Astrocyte (in vitro differentiated cells and primary cell): ENCODE data around the gene CD44. TPM values are rescaled to one million over a fixed set of nuclear protein-coding genes. Genes with fewer than 3 reads are reported as not detected.
A peak's percentile ranks its signal among the peaks of the same experiment; 100 is the strongest.

ENCODE experiments used
- DNase-seq: peaks from one replicate; pipeline ENCODE4 v3.0.0-alpha.2; 2010; ENCODE audit warnings: low read depth
- FAIRE-seq: peaks from 2 replicates; lab custom pipeline; 2011; peaks lifted over from hg19 to GRCh38; lab: Jason Lieb, UNC
- H2AFZ ChIP-seq: 2 replicates; pipeline ENCODE4 v1.6.0; 2012; ENCODE audit warnings: low read depth, low read length, inconsistent platforms
- H3K27ac ChIP-seq: 2 replicates; pipeline ENCODE4 v1.5.1; 2011; ENCODE audit warnings: low read depth, low read length, inconsistent platforms
- H3K27me3 ChIP-seq: 2 replicates; pipeline ENCODE4 v1.6.0; 2011; ENCODE audit warnings: low read length, inconsistent platforms; ENCODE audit not compliant: insufficient read depth
- H3K36me3 ChIP-seq: 2 replicates; pipeline ENCODE4 v1.5.1; 2011; ENCODE audit warnings: low read length, inconsistent platforms; ENCODE audit not compliant: insufficient read depth
- H3K4me1 ChIP-seq: 2 replicates; pipeline ENCODE4 v1.5.1; 2011; ENCODE audit warnings: low read length, inconsistent platforms; ENCODE audit not compliant: insufficient read depth
- H3K4me2 ChIP-seq: 2 replicates; pipeline ENCODE4 v1.6.0; 2012; ENCODE audit warnings: low read length, inconsistent platforms
- H3K4me3 ChIP-seq: 2 replicates; pipeline ENCODE4 v1.5.1; 2011; ENCODE audit warnings: low read depth, mild to moderate bottlenecking, low read length, inconsistent platforms; ENCODE audit not compliant: insufficient read depth
- H3K79me2 ChIP-seq: 2 replicates; pipeline ENCODE4 v1.6.0; 2012; ENCODE audit warnings: mild to moderate bottlenecking, low read length, inconsistent platforms; ENCODE audit not compliant: insufficient read depth
- H3K9ac ChIP-seq: 2 replicates; pipeline ENCODE4 v1.6.0; 2012; ENCODE audit warnings: mild to moderate bottlenecking, low read length, inconsistent platforms
- H3K9me3 ChIP-seq: 2 replicates; pipeline ENCODE4 v1.5.1; 2012; ENCODE audit warnings: low read depth, mild to moderate bottlenecking, low read length, inconsistent platforms; ENCODE audit not compliant: insufficient read depth
- H4K20me1 ChIP-seq: 2 replicates; pipeline ENCODE4 v1.6.0; 2012; ENCODE audit warnings: low read length, inconsistent platforms; ENCODE audit not compliant: insufficient read depth
- H3K27ac Mint-ChIP-seq: one replicate; pipeline ENCODE4 v1.8.0; 2021; ENCODE audit warnings: mild to moderate bottlenecking, mixed read lengths; ENCODE audit not compliant: unreplicated experiment
- H3K27me3 Mint-ChIP-seq: one replicate; pipeline ENCODE4 v1.8.0; 2021; ENCODE audit warnings: low read depth, mixed read lengths; ENCODE audit not compliant: unreplicated experiment
- H3K36me3 Mint-ChIP-seq: one replicate; pipeline ENCODE4 v1.8.0; 2021; ENCODE audit warnings: low read depth, mixed read lengths; ENCODE audit not compliant: unreplicated experiment
- H3K4me1 Mint-ChIP-seq: one replicate; pipeline ENCODE4 v1.8.0; 2021; ENCODE audit warnings: low read depth, mixed read lengths; ENCODE audit not compliant: unreplicated experiment
- H3K4me3 Mint-ChIP-seq: one replicate; pipeline ENCODE4 v1.8.0; 2021; ENCODE audit warnings: mild to moderate bottlenecking, moderate library complexity, mixed read lengths; ENCODE audit not compliant: unreplicated experiment
- H3K9me3 Mint-ChIP-seq: one replicate; pipeline ENCODE4 v1.8.0; 2021; ENCODE audit warnings: mild to moderate bottlenecking, mixed read lengths; ENCODE audit not compliant: unreplicated experiment
- CTCF ChIP-seq: IDR thresholded peaks from 2 replicates; pipeline ENCODE4 v1.5.1; 2011; ENCODE audit warnings: low read depth, mild to moderate bottlenecking, inconsistent platforms, low read length, moderate library complexity; ENCODE audit not compliant: insufficient read depth
- EZH2 ChIP-seq: IDR thresholded peaks from 2 replicates; pipeline ENCODE4 v1.6.1; 2012; ENCODE audit warnings: mild to moderate bottlenecking, low read length, inconsistent platforms; ENCODE audit not compliant: insufficient read depth
- total RNA-seq: library from RNA; stranded (reverse); gene quantifications from 2 replicates; pipeline ENCODE4 v1.2.1, GENCODE V29; 2021

CD44 gene
- total RNA-seq, 1 donor from 2014 or later = 154 TPM

GRCh38 chr11:35135222-35135621 lies 3.7 kb upstream of the CD44 start:
- no peak for TF ChIP-seq CTCF
- no peak for TF ChIP-seq EZH2
- Histone ChIP-seq H3K4me2 (no peak overlapping the region), H3K9ac (no peak overlapping the region), H4K20me1 (peaks cover 10% of the 10 kb centered on the region), H3K27me3 (no peaks in the 10 kb centered on the region), H3K4me3 (no peak overlapping the region), H3K79me2 (peaks cover 21% of the 10 kb centered on the region), H3K27ac (no peak overlapping the region), H3K4me1 (peaks cover 7% of the 10 kb centered on the region), H3K36me3 (no peaks in the 10 kb centered on the region), H3K9me3 (no peaks in the 10 kb centered on the region), H2AFZ (no peak overlapping the region)
- no peak overlapping the region for H3K4me3 Mint-ChIP-seq
- FAIRE-seq (peak; percentile 43), DNase-seq (peak; percentile 63)
- H3K27me3 Mint-ChIP-seq = peaks cover 26% of the 10 kb centered on the region
- H3K27ac Mint-ChIP-seq = no peak overlapping the region
- no peaks in the 10 kb centered on the region for H3K9me3 Mint-ChIP-seq
- H3K4me1 Mint-ChIP-seq = peaks cover 1% of the 10 kb centered on the region
- H3K36me3 Mint-ChIP-seq = no peaks in the 10 kb centered on the region

- Histone ChIP-seq H3K36me3 (no peaks in the 10 kb centered on the region), H3K4me3 (no peak overlapping the region), H3K9ac (no peak overlapping the region), H3K79me2 (peaks cover 32% of the 10 kb centered on the region), H3K27ac (no peak overlapping the region), H3K9me3 (no peaks in the 10 kb centered on the region), H4K20me1 (peaks cover 21% of the 10 kb centered on the region), H2AFZ (no peak overlapping the region), H3K4me1 (peaks cover 13% of the 10 kb centered on the region), H3K4me2 (no peak overlapping the region), H3K27me3 (no peaks in the 10 kb centered on the region)
- peaks cover 5% of the 10 kb centered on the region for H3K4me1 Mint-ChIP-seq
- DNase-seq (no peak), FAIRE-seq (no peak)
- TF ChIP-seq EZH2 (no peak), CTCF (no peak)
- H3K9me3 Mint-ChIP-seq = no peaks in the 10 kb centered on the region
- no peak overlapping the region for H3K27ac Mint-ChIP-seq
- H3K27me3 Mint-ChIP-seq = peaks cover 20% of the 10 kb centered on the region
- H3K36me3 Mint-ChIP-seq = no peaks in the 10 kb centered on the region
- no peak overlapping the region for H3K4me3 Mint-ChIP-seq
Measured at GRCh38 chr11:35136311-35136710, 2.7 kb upstream of the CD44 start.

DNA sequence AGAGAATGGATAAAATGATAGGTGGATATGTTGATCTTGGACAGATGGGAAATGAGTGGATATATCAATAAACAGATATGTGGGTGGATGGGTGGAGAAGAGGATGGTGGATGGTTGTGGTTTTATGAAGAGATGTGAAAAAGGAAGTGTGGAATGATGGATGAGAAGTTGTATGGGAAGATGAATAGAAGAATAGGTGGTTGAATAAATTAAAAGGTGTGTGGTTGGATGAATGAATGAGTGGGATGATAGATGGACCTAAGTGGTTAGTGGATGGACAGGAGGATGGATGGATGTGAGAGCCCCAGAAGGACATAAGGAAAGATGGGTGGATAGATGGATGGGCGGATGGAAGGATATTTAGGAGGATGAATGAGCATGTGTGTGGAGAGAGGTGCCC lies 913 bp upstream of the CD44 start:
- no peaks in the 10 kb centered on the region for H3K9me3 ChIP-seq
- H2AFZ ChIP-seq = no peak overlapping the region
- Mint-ChIP-seq H3K4me1 (peaks cover 19% of the 10 kb centered on the region), H3K9me3 (no peaks in the 10 kb centered on the region), H3K27me3 (peaks cover 11% of the 10 kb centered on the region), H3K4me3 (peak overlapping the region; percentile 95), H3K36me3 (no peaks in the 10 kb centered on the region), H3K27ac (no peak overlapping the region)
- H3K27me3 ChIP-seq = no peaks in the 10 kb centered on the region
- H3K79me2 ChIP-seq = peaks cover 49% of the 10 kb centered on the region
- no peaks in the 10 kb centered on the region for H3K36me3 ChIP-seq
- FAIRE-seq = no peak
- DNase-seq = peak; percentile 66
- H3K4me1 ChIP-seq = peaks cover 28% of the 10 kb centered on the region
- H3K4me2 ChIP-seq = peak overlapping the region; percentile 95
- no peak for TF ChIP-seq CTCF
- TF ChIP-seq EZH2 = no peak
- peaks cover 32% of the 10 kb centered on the region for H4K20me1 ChIP-seq
- no peak overlapping the region for H3K27ac ChIP-seq
- H3K9ac ChIP-seq = peak overlapping the region; percentile 98
- peak overlapping the region; percentile 91 for H3K4me3 ChIP-seq
